Skeletal muscle tissue (tissue), 4 donors: ENCODE measurements around the gene ARCN1. TPM values are rescaled to one million over a fixed set of nuclear protein-coding genes. Genes with fewer than 3 reads are reported as not detected.
A peak's percentile ranks its signal among the peaks of the same experiment; 100 is the strongest.

ENCODE experiments used
- H3K27ac ChIP-seq: one replicate; pipeline ENCODE4 v1.7.0; 2013; ENCODE audit warnings: mild to moderate bottlenecking, low read depth, low read length, inconsistent platforms
- H3K27me3 ChIP-seq, 3 donors: one replicate each; pipeline ENCODE4 v1.7.0; 2013; ENCODE audit warnings: low read length in 3 of 3; ENCODE audit not compliant: control insufficient read depth in 3 of 3, insufficient read depth in 3 of 3
- H3K36me3 ChIP-seq, 3 donors: one replicate each; pipeline ENCODE4 v1.7.0; 2013; ENCODE audit warnings: low read length in 3 of 3; ENCODE audit not compliant: control insufficient read depth in 3 of 3, insufficient read depth in 3 of 3
- H3K4me1 ChIP-seq, 3 donors: one replicate each; pipeline ENCODE4 v1.7.0; 2013; ENCODE audit warnings: low read length in 3 of 3, mild to moderate bottlenecking in 3 of 3; ENCODE audit not compliant: control insufficient read depth in 3 of 3, insufficient read depth in 3 of 3
- H3K4me3 ChIP-seq, 3 donors: one replicate each; pipeline ENCODE4 v1.7.0; 2013; ENCODE audit warnings: low read length in 3 of 3
- H3K9ac ChIP-seq, 3 donors: one replicate each; pipeline ENCODE4 v1.7.0; 2013; ENCODE audit warnings: low read length in 3 of 3, mild to moderate bottlenecking in 3 of 3, moderate library complexity in 2 of 3, low read depth in 1 of 3
- H3K9me3 ChIP-seq, 3 donors: one replicate each; pipeline ENCODE4 v1.7.0; 2013; ENCODE audit warnings: low read length in 3 of 3; ENCODE audit not compliant: control insufficient read depth in 3 of 3
- total RNA-seq: library from RNA; depleted of rRNA; stranded (reverse); fragments of >200 nt; gene quantifications from one replicate; pipeline ENCODE4 v1.2.3, GENCODE V29; 2014
- donor health status: Osteomylitis.

The ARCN1 gene
- total RNA-seq, 1 donor from 2014 or later: 61.1 TPM

DNA sequence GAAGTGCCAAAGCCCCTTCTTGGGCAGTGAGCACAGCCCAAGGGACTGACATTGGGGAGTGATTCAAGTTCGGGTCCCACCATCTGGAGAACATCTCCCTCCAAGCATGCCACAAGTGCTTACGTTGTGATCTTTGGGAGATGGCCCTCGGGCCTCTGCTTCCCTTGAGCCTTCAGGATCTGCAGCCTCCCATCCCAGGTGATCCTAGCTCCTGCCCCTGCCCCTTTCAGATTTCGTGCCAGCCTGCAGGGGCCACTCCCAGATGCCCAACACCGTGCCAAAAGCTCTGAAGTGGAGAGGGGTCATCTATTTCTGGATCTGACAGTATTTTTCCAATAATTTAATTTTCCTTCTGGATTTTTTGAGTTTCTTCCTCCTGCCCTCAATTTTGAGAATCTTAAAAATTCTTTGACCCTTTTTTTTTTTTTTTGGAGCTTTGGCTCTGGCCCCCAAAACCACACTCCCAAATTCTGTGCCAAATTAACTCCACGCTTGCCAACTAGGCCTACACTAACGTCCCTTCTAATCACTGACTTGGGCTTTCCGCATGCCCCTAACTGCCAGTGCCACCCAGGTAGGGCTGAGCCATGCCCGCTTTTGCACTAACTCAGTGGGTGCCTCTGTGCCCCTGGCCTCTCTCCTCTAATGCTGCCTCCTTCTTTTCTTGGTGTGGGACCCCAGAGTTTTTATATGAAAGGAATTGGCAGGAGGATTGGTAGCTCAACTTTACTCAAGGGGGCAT, 60.5 kb downstream of the ARCN1 start:
- Histone ChIP-seq H3K36me3 (peaks cover 24 to 45% (median 41%) of the 10 kb centered on the region in 3 donors), H3K27ac (peak overlapping the region; percentile 54), H3K4me3 (no peak overlapping the region), H3K9ac (peak overlapping the region in 1 of 3 donors; percentile 40), H3K4me1 (peaks cover 49 to 70% (median 64%) of the 10 kb centered on the region in 3 donors), H3K9me3 (no peaks in the 10 kb centered on the region), H3K27me3 (no peaks in the 10 kb centered on the region)

DNA sequence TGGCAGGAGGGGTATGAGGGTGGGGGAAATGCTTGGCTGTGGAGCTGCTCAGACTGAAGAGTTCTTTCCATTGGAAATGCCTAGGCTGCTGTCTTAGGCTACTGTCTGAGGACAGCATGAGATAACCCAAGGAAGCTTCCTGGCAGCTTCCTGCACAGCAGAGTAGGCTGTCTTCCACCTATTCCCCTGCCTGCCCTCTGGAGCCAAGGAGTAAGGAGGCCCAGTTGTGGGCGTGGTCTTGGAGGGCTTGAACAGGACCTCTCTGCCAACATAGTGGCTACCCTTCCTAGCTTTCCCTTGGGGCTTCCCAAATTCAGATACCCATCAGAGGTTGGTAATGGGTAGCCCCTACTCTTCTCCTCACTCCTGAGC, 61.1 kb downstream of the ARCN1 start:
- peaks cover 43 to 64% (median 58%) of the 10 kb centered on the region in 3 donors for H3K4me1 ChIP-seq
- peak overlapping the region; percentile 54 for H3K27ac ChIP-seq
- H3K4me3 ChIP-seq: no peak overlapping the region
- no peaks in the 10 kb centered on the region for H3K27me3 ChIP-seq
- H3K9me3 ChIP-seq: no peaks in the 10 kb centered on the region
- peaks cover 22 to 41% (median 38%) of the 10 kb centered on the region in 3 donors for H3K36me3 ChIP-seq
- H3K9ac ChIP-seq: peak overlapping the region in 2 of 3 donors; percentile 0 to 41

DNA sequence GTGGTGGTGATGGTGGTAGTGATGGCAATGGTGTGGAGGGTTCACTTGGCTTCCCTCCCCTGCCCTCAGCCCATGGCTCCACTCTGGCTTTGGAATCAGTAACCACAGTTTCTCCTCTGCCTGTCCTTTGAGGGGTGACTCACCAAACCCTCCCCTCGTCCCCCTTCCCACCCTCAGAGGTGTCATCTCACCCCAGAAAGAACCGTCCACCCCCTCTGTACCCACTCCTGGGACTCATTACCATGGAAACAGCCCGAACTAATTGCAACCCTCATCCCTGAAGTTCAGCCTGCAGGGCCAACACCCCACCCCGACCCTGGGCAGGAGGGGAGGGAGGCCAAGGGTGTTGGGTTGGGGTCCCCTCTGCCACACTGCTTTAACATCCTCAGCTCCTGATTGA, 61.8 kb downstream of the ARCN1 start:
- Histone ChIP-seq H3K27ac (peak overlapping the region; percentile 54), H3K36me3 (peaks cover 24 to 43% (median 42%) of the 10 kb centered on the region in 3 donors), H3K4me1 (peaks cover 37 to 58% (median 52%) of the 10 kb centered on the region in 3 donors), H3K9me3 (no peaks in the 10 kb centered on the region), H3K9ac (peak overlapping the region; percentile 72 to 73 (median 72)), H3K27me3 (no peaks in the 10 kb centered on the region), H3K4me3 (peak overlapping the region in 1 of 3 donors; percentile 53)

DNA sequence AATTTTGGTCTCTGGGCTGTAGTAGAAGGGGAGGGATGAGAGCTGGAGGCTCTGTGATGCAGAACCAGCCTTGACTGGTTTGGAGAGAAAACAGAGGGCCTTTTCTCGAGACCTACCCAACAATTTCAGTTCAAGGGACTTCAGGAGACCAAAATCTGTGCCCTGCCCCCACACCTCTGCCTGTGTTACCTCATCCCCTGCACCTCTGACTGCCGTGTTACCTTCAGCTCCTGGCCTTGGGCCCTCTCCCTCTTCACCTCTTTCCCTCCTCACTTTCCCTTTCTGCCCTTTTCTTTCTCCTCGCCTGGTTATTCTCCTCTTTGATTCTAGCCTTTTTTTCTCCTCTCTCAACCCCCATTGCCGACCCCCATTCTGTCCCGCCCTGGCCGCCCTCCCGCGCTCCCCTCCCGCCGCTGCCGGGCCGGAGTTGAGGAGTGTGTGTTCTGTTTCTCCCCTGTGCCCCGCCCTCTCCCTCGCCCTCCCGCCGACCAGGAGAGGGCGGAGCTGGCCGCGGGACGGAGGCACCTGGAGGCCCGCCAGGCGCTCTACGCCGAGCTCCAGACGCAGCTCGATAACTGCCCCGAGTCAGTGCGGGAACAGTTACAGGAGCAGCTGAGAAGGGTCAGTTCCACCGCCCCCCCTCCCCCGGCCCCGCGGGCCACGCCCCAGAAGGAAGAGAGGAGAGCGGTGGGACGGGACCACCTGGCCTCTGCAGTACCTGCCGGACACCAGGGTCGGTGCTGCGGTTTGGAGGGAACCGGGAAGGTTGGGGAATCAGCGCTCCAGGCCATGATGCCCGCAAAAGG, 62.4 kb downstream of the ARCN1 start:
- Histone ChIP-seq H3K9ac (peak overlapping the region; percentile 72 to 73 (median 72)), H3K27me3 (no peaks in the 10 kb centered on the region), H3K4me3 (peak overlapping the region; percentile 53 to 59 (median 55)), H3K36me3 (peaks cover 23 to 39% (median 38%) of the 10 kb centered on the region in 3 donors), H3K27ac (peak overlapping the region; percentile 54), H3K9me3 (no peaks in the 10 kb centered on the region), H3K4me1 (peaks cover 30 to 51% (median 45%) of the 10 kb centered on the region in 3 donors)

DNA sequence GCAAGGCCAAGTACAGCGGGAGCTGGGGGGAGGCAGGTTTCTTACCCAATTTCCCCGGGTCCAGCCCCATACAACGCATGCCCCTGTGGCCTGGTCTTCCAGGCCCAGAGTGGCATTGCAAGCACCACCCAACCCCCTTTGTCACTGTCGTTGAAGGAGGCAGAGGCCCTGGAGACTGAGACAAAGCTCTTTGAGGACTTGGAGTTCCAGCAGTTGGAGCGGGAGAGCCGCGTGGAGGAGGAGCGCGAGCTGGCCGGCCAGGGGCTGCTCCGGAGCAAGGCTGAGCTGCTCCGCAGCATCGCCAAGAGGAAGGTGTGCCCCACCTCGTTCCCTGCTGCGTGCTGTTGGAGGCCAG, 63.0 kb downstream of the ARCN1 start:
- peaks cover 31 to 51% (median 45%) of the 10 kb centered on the region in 3 donors for H3K4me1 ChIP-seq
- peaks cover 21 to 45% (median 37%) of the 10 kb centered on the region in 3 donors for H3K36me3 ChIP-seq
- no peaks in the 10 kb centered on the region for H3K9me3 ChIP-seq
- H3K9ac ChIP-seq: peak overlapping the region in 2 of 3 donors; percentile 39 to 62
- peak overlapping the region in 1 of 3 donors; percentile 48 for H3K4me3 ChIP-seq
- H3K27me3 ChIP-seq: no peaks in the 10 kb centered on the region
- H3K27ac ChIP-seq: peak overlapping the region; percentile 54

DNA sequence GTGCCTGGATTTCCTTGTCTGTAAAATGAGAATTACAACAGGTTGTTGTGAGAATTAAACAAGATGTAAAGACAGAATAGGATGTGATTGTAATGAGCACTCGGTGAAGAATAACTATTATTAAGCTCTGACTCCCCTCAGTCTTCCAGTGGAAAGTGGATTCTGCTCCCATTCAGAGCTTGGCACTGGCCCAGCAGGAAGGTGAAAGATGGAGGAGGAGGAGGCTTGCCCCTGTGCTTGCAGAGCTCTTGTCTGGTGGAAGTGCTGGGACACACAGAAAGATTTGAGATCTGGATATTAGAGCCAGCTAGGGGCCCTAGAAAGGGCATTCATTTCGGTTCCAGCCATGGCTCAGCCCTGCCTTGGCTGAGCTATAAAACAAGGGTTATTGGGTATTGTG, 63.4 kb downstream of the ARCN1 start:
- H3K27me3 ChIP-seq: no peaks in the 10 kb centered on the region
- peaks cover 21 to 47% (median 36%) of the 10 kb centered on the region in 3 donors for H3K36me3 ChIP-seq
- peak overlapping the region; percentile 54 for H3K27ac ChIP-seq
- H3K4me3 ChIP-seq: no peak overlapping the region
- H3K9me3 ChIP-seq: no peaks in the 10 kb centered on the region
- H3K4me1 ChIP-seq: peaks cover 31 to 51% (median 46%) of the 10 kb centered on the region in 3 donors
- peak overlapping the region in 2 of 3 donors; percentile 1 to 39 for H3K9ac ChIP-seq

DNA sequence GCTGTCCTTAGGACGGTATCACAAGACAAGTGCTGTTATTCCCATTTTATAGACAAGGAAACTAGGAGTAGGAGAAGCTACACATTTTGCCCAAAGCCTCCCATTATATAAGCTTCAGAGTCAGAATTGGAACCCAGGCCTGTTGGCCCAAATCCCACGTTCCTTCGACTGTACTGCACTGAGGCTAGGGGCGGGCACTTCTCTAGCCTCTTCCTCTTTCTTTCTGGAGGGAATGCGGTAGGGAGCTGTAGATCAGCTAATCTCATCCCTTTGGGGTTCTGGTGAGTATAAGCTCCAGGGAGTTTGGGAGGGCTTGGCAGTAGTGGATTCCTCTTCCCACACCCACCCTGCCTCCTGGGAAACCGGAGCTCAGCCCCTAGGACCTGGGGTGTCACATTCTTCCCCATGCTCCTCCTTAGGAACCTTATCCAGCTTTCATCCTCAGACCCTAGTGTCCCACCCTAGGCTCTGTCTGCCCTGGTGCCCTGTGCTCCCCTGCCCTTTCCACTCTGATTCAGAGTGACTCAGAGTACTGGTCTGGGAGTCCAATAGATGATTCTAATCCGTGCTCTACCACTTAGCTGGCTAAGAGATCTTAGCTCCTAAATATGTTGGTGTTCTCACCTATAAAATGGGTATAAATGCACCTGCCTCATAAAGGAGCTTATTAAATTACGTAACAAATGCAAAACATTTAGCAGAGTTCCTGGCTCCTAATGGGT, 64.5 kb downstream of the ARCN1 start:
- H3K36me3 ChIP-seq: peaks cover 29 to 49% (median 34%) of the 10 kb centered on the region in 3 donors

DNA sequence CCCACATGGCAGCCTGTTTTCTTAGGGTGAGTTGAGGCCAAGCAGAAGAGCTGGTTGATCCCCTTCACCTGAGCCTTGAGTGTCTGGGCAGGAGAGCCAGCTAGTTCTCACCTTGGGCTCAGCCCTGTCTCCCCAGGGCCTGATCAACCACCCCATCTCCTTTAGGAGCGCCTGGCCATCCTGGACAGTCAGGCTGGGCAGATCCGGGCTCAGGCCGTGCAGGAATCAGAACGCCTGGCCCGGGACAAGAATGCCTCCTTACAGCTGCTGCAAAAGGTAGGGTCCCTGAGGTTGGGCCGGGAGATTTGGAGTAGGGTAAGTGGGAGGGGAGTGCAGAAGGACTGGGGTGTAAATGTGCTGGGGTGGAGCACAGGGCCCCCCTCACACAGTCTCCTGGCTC, 66.5 kb downstream of the ARCN1 start:
- no peak overlapping the region for H3K9ac ChIP-seq
- peaks cover 37 to 57% (median 37%) of the 10 kb centered on the region in 3 donors for H3K36me3 ChIP-seq
- peaks cover 41 to 67% (median 55%) of the 10 kb centered on the region in 3 donors for H3K4me1 ChIP-seq

More for the DNA sequence above, 64.5 kb downstream of the ARCN1 start:
- no peaks in the 10 kb centered on the region for H3K9me3 ChIP-seq
- no peak overlapping the region for H3K4me3 ChIP-seq
- no peaks in the 10 kb centered on the region for H3K27me3 ChIP-seq
- H3K9ac ChIP-seq: no peak overlapping the region
- peaks cover 36 to 56% (median 52%) of the 10 kb centered on the region in 3 donors for H3K4me1 ChIP-seq
- H3K27ac ChIP-seq: no peak overlapping the region

DNA sequence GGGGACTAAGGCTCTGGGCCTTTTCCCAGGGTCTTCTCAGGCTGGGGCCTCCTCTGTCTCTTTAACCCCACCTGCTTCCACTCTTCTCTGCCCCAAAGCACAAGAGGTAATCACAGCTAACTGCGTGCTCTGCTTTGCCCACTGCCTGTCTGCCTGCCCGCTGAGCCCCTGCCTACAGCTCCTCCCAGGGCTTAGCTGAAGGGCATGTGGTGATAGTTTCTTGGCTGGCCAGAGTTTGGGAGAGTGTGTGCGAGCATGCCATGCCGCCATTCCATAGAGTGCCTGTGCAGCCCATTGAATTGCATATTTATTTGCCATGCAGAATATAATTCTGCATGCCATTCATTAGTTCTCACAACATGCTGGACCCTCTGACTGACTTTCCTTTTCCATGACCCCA, 67.7 kb downstream of the ARCN1 start:
- H3K4me3 ChIP-seq: no peak overlapping the region
- no peaks in the 10 kb centered on the region for H3K9me3 ChIP-seq
- peaks cover 35 to 67% (median 51%) of the 10 kb centered on the region in 3 donors for H3K4me1 ChIP-seq
- peaks cover 44 to 64% (median 47%) of the 10 kb centered on the region in 3 donors for H3K36me3 ChIP-seq
- no peaks in the 10 kb centered on the region for H3K27me3 ChIP-seq
- H3K9ac ChIP-seq: peak overlapping the region in 1 of 3 donors; percentile 16
- peak overlapping the region; percentile 2 for H3K27ac ChIP-seq

More for the DNA sequence above, 66.5 kb downstream of the ARCN1 start:
- H3K9me3 ChIP-seq: no peaks in the 10 kb centered on the region
- H3K27ac ChIP-seq: no peak overlapping the region
- H3K4me3 ChIP-seq: no peak overlapping the region
- H3K27me3 ChIP-seq: no peaks in the 10 kb centered on the region
